HL-60 (cell line): ENCODE measurements around the gene ALPG.
"Not testable (repeated sequence)": the region's sequence is repeated elsewhere in the genome, so short reads cannot be mapped to it uniquely, and the experiment has no call there.

Experiments
- DNase-seq, 2 experiments: peaks; one replicate each; pipeline ENCODE4 v3.0.0-alpha.2; 2010 to 2020; ENCODE audit warnings: low read depth in 1 of 2, low spot score in 1 of 2
- H3K27ac ChIP-seq: fragments of 250-450 bp; sonication (Bioruptor Pico); replicated peaks from 2 replicates; pipeline ENCODE4 v1.5.1; 2020; ENCODE audit warnings: mild to moderate bottlenecking, moderate library complexity
- H3K27me3 ChIP-seq: fragments of 250-450 bp; sonication (Bioruptor Pico); 2 replicates; pipeline ENCODE4 v1.5.1; 2021; ENCODE audit warnings: mild to moderate bottlenecking, moderate library complexity; ENCODE audit not compliant: insufficient read depth, poor library complexity, severe bottlenecking
- H3K4me3 ChIP-seq: replicated peaks from 2 replicates; pipeline ENCODE4 v1.5.1; 2011; ENCODE audit warnings: mild to moderate bottlenecking, control low read depth, low read length; ENCODE audit not compliant: insufficient read depth
- CTCF ChIP-seq: IDR thresholded peaks from one replicate; pipeline ENCODE4 v1.5.1; 2011; ENCODE audit warnings: low read length, control low read depth, inconsistent platforms; ENCODE audit not compliant: insufficient read depth
- GABPA ChIP-seq: IDR thresholded peaks from 2 replicates; pipeline ENCODE4 v1.6.1; 2012; ENCODE audit warnings: low read depth
- POLR2AphosphoS5 ChIP-seq: IDR thresholded peaks from 2 replicates; pipeline ENCODE4 v1.6.1; 2012; ENCODE audit warnings: low read depth
- SPI1 ChIP-seq: IDR thresholded peaks from 2 replicates; pipeline ENCODE4 v1.6.1; 2012; ENCODE audit warnings: low read depth, mild to moderate bottlenecking, borderline replicate concordance
- TF ChIP-seq, protein P1 (sequence below): IDR thresholded peaks from 2 replicates; pipeline ENCODE4 v1.6.1; 2012; ENCODE audit warnings: low read depth; ENCODE audit not compliant: insufficient replicate concordance

Gene ALPG

DNA sequence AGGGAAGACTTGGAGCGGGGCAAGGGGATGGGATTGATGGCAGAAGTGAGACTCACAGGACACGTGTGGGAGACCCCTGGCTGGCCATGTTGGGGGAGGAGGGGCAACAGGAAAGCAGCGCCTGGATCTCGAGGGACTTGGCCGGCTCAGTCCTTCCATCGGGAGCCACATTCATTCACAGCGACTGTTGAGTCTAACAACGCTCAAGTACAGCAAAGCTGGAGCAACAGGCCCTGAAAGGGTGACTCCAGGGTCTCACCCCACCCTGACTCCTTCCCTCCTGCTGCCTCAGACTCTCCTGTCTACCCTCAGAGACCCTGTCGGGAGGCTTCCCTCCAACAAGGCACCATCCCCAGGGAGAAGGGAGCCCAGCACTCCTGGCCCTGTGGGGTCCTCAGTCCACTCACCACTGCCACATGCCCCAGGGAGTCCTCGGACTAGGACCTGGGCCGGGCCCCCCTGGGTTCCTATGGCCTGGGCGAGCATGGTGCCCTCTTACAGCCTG, 34.6 kb downstream of the ALPG start:
- Histone ChIP-seq H3K27me3 (no peaks in the 10 kb centered on the region), H3K27ac (no peak overlapping the region), H3K4me3 (no peak overlapping the region)
- no peak for TF ChIP-seq POLR2AphosphoS5
- TF ChIP-seq SPI1, result no peak
- no peak for TF ChIP-seq GABPA
- no peak for TF ChIP-seq CTCF
- TF ChIP-seq, protein P1, sequence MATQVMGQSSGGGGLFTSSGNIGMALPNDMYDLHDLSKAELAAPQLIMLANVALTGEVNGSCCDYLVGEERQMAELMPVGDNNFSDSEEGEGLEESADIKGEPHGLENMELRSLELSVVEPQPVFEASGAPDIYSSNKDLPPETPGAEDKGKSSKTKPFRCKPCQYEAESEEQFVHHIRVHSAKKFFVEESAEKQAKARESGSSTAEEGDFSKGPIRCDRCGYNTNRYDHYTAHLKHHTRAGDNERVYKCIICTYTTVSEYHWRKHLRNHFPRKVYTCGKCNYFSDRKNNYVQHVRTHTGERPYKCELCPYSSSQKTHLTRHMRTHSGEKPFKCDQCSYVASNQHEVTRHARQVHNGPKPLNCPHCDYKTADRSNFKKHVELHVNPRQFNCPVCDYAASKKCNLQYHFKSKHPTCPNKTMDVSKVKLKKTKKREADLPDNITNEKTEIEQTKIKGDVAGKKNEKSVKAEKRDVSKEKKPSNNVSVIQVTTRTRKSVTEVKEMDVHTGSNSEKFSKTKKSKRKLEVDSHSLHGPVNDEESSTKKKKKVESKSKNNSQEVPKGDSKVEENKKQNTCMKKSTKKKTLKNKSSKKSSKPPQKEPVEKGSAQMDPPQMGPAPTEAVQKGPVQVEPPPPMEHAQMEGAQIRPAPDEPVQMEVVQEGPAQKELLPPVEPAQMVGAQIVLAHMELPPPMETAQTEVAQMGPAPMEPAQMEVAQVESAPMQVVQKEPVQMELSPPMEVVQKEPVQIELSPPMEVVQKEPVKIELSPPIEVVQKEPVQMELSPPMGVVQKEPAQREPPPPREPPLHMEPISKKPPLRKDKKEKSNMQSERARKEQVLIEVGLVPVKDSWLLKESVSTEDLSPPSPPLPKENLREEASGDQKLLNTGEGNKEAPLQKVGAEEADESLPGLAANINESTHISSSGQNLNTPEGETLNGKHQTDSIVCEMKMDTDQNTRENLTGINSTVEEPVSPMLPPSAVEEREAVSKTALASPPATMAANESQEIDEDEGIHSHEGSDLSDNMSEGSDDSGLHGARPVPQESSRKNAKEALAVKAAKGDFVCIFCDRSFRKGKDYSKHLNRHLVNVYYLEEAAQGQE, result no peak
- no peak for DNase-seq

DNA sequence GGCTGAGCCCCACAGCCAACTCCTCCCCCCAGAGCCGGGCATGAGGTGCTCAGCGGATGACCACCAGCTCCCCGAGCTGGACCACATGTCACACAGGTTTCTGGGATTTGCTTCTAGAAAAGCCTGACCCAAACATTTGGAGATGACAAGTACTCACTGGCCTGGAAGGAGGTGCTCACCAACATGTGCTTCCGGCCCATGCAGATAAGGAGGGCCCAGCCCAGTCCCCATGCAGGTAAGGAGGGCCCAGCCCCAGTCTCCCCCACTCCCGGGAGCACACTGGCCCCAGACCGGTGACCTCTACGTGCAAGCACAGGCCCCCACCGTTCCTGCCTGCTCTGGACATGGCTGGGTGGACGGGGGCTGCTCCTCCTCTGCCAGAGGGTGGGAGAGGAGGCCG, 35.3 kb downstream of the ALPG start:
- not testable (repeated sequence) for H3K27ac ChIP-seq, H3K27me3 ChIP-seq, DNase-seq, H3K4me3 ChIP-seq

GRCh38 chr2:232442431-232442830, 35.8 kb downstream of the ALPG start:
- H3K4me3 ChIP-seq, H3K27me3 ChIP-seq, DNase-seq, H3K27ac ChIP-seq: not testable (repeated sequence)

- H3K27ac ChIP-seq, H3K4me3 ChIP-seq, H3K27me3 ChIP-seq, DNase-seq: not testable (repeated sequence)
Observed at GRCh38 chr2:232443047-232443446, 36.4 kb downstream of the ALPG start.

DNA sequence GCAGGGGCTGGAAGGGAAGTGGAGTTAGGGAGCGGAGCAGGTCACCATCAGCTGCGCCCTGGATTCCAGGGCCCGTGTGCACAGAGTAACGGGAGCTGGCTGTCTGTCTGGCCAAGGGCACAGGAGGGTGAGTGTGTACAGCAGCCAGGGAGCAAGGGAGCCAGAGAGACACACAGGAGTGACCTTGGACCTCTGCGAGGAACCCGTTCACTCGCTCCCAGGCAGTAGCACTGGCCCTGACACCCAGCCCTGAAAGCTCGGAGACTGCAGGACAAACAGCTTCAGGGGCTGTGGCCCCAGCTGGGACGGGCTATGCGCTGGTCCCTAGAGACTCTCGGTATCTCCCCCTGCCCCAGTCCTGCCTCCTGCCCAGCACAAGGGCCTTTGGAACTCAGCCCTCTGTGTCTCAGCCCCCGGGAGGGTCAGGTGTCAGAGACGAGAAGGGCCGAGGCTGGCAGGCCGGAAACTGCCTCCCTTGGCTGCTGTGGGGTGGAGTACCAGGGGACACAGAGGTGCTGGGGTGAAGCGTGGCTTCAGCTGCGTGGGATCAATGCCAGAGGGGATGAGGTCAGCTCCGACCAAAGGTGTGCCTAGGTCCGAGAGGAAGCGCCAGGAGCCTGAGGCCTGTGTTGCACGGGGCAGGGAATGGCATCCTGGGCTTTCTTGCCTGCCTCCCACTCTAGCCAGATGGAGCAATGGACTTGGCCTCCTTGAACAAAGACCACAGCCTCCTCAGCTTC, 37.2 kb downstream of the ALPG start:
- DNase-seq, H3K27me3 ChIP-seq, H3K4me3 ChIP-seq, H3K27ac ChIP-seq: not testable (repeated sequence)

- TF ChIP-seq CTCF, result peak; percentile 72
- TF ChIP-seq POLR2AphosphoS5, result no peak
- no peak for TF ChIP-seq GABPA
- H3K27ac ChIP-seq, result no peak overlapping the region
- H3K4me3 ChIP-seq, result no peak overlapping the region
- no peaks in the 10 kb centered on the region for H3K27me3 ChIP-seq
- peak; percentile 41 to 77 for DNase-seq
Observed at GRCh38 chr2:232444409-232445148, 37.9 kb downstream of the ALPG start.

DNA sequence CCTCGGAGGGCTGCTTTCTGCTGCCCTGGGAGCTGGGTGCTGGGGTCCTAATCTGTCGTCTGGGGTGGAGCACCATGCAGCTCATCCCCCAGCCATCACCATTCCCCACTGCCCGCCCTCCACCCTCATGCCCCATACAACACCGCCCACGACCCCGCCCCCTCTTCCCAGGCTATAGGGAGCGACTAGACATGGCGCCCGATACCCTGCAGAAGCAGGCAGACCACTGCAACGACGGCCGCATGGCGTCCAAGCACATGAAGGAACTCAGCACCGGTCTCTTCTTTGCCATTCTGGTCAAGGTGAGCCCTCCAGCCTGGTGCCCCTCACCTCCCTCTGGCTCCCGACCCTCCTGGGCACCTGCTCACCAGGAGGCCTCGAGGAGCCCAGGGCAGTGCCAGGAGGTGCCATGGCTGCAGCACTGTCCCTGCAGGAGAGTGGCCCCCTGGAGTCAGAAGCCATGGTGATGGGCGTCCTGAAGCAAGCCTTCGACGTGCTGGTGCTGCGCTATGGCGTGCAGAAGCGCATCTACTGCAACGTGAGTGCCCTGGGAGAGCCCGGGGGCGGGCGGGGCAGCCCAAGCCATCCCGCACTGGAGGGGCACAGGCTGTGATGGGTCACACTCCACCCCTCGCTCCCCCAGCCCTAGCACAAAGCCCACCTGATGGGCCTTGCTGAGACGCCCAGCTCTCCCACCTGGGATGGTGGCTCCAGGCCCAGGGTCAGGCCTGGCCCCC, 38.7 kb downstream of the ALPG start:
- not testable (repeated sequence) for H3K27ac ChIP-seq, H3K27me3 ChIP-seq, H3K4me3 ChIP-seq, DNase-seq

- H3K27ac ChIP-seq, DNase-seq, H3K27me3 ChIP-seq, H3K4me3 ChIP-seq: not testable (repeated sequence)
Observed at GRCh38 chr2:232446266-232446777, 39.7 kb downstream of the ALPG start.
